Effector CD8-positive, alpha-beta T cell (primary cell): ENCODE measurements around the gene EFCAB6.

Experiments used
- DNase-seq: peaks from one replicate; lab custom pipeline; 2025; lab: John Stamatoyannopoulos, UW

Gene EFCAB6

GRCh38 chr22:43745411-43745770 is 66.7 kb downstream of the EFCAB6 start:
- no peak for DNase-seq

- no peak for DNase-seq
These were observed 67.2 kb downstream of the EFCAB6 start for GRCh38 chr22:43744700-43745410.

DNA sequence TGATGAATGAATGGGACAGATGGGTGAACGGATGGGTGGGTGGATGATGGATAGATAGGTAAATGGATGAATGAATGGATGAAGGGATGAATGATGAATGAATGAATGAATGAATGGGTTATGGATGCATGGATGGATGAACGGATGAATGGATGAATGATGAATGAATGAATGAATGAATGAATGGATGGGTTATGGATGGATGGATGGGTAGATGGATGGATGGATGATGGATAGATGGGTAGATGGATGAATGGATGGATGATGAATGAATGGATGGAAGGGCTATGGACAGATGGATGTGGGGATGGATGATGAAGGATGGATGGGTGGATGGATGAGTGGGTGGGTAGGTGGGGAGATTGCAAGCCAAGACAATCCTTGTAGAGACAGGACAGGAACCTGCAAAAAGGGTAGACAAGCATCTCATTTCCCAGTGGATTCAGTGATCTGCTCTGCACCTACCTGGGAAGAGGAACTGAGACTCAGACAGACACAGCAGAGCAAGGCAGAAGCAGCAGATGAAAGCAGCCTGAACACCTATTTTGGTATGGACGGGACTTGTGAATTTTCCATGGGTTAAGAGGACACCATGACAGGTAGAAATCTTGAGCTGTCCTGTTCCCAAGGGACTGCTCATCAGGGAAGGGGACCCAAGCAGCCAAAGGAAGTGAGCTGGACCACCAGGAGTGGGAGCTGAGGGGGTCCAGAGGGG is 68.0 kb downstream of the EFCAB6 start:
- DNase-seq: no peak

DNA sequence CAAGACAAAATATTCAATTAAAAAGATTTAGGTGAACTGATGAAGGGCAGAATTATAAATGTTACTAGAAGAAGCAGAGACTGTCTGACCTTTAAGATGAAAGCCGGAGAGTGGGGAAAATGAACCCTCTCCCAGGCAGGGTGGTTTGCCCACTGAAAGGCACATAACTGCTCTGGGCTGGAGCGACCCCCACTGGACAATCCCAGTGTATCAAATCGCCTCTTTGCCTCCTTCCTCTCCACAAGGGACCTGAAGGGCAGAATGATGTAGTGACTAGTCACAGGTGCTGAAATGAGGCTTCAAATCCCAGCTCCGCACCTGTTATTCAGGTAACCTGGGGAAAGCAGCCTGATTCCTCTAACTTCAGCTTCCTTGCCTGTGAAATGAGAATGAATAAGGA is 69.0 kb downstream of the EFCAB6 start:
- DNase-seq: no peak

DNA sequence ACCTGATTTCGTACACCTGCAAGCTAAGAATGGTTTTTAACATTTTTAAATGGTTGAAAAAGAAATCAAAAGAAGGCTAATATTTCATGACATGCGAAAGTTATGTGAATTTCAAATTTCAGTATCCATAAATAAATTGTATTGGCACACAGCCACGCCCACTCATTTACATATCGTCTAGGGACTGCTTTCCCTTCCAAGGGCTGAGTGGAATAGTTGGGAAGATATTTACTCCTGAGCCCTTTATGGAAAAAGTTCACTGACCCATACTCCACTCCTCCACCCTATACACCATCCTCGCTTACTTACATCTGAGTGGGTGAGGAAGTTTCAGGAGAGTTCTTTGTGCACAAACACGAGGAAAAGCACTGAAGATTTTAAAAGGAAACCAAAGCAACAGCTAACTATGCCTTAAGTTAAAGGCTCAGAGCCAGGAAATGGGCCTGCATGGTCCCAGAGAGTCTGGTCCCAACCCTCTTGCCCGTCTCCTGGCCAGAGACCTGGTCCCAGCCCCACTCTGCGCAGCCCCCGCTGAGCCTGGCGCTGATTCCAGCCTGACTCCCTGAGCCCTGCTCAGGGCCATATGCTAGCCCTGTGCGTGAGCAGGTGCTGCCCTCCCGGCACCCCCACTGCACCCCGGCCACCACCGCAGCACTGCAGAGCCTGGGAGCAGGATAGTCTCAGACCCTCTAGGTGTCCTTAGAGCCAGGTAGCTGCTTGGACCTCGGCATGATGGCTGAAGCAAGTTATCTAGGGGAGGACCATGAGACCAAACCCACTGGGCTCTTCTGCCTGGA is 69.8 kb downstream of the EFCAB6 start:
- no peak for DNase-seq

GRCh38 chr22:43740587-43741270 is 71.4 kb downstream of the EFCAB6 start:
- no peak for DNase-seq

DNA sequence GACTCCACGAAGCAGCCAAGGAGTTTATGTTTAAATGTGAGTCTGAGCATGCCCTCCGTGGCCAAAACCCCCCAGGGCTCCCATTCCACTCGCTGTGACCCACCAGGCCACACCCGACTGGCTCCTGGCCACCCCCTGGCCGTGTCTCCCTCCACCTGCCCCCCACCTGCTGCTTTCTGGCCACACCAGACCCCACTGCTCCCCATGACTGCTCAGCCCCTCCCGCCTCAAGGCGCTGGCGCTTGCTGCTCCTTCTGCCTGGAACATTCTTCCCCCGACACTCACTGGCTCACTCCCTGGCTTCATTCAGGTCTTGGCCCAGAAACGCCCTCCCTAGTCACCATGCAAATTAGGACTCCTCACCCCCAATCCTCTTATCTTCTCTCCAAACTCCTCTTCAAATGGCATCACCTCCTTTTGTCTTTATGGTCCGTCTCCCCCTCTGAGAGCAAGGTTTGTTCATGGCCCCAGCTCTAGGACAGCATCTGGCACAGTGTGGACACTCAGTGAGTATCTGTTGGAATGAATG is 72.2 kb downstream of the EFCAB6 start:
- DNase-seq: no peak

GRCh38 chr22:43737150-43737828 is 74.8 kb downstream of the EFCAB6 start:
- no peak for DNase-seq

- no peak for DNase-seq
These were observed 75.5 kb downstream of the EFCAB6 start for GRCh38 chr22:43736651-43737050.

- no peak for DNase-seq
These were observed 77.5 kb downstream of the EFCAB6 start for GRCh38 chr22:43734370-43735150.

GRCh38 chr22:43733138-43733537 is 79.0 kb downstream of the EFCAB6 start:
- DNase-seq: no peak

DNA sequence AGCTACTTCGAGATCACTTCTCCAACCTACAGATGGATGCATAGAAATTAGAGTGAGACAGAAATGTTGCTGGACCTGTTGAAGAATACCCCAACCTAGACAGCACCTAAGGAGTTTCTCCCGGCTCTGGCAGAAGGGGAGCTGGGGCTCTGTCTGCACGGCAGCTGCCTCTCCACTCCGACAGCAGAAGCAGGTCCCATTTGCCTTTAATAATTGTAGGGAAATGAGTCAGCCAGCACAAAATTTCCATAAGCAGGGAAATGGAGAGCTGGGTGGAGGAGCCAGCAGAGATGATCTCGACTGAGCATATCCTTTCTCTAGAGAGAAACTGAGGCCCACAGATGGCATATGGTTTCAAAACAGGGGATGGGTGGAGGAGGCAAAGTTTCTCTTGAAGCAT is 80.1 kb downstream of the EFCAB6 start:
- no peak for DNase-seq

GRCh38 chr22:43726964-43727543 is 85.1 kb downstream of the EFCAB6 start:
- no peak for DNase-seq

- no peak for DNase-seq
These were observed 85.8 kb downstream of the EFCAB6 start for GRCh38 chr22:43726322-43726721.

- DNase-seq: no peak
These were observed 88.3 kb downstream of the EFCAB6 start for GRCh38 chr22:43723816-43724215.

GRCh38 chr22:43722444-43722843 is 89.7 kb downstream of the EFCAB6 start:
- DNase-seq: no peak

DNA sequence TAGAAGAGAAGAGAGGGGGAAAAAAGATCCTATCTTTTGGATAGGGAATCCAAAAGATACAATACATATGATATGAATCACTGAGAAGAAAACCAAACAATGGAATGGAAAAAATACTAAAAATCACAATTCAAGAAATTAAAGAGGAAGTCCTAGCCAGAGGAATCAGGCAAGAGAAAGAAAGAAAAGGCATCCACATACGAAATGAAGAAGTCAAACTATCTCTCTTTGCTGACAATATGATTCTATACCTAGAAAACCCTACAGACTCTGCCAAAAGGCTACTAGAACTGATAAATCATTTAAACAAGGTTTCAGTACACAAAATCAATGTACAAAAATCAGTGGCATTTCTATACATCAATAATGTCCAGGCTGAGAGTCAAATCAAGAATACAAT is 91.4 kb downstream of the EFCAB6 start:
- DNase-seq: no peak

- no peak for DNase-seq
These were observed 98.0 kb downstream of the EFCAB6 start for GRCh38 chr22:43714104-43714503.

DNA sequence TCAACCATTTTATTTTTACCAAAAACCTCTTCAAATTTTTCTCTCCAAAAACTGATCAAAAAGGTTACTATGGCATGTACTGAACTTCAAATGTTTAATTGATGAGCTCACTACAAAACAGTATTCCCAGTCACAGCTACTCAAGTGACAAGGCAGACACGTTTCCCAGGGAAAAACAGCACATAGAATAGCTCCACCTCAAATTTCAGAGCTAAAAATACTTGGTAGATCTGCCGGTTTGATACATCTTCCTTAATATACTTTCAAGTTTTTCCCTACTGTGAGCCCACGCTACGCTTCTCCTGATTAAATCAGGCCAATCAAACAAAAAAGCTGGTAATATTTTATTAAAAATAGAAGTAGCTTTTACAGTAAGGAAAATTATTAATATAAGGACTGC is 100.4 kb downstream of the EFCAB6 start:
- DNase-seq: no peak

GRCh38 chr22:43707648-43708047 is 104.5 kb downstream of the EFCAB6 start:
- DNase-seq: no peak
